Measurements from ENCODE around the gene CHST11.
"Not testable (repeated sequence)": the region's sequence is repeated elsewhere in the genome, so short reads cannot be mapped to it uniquely, and the experiment has no call there.

CHST11 gene

DNA sequence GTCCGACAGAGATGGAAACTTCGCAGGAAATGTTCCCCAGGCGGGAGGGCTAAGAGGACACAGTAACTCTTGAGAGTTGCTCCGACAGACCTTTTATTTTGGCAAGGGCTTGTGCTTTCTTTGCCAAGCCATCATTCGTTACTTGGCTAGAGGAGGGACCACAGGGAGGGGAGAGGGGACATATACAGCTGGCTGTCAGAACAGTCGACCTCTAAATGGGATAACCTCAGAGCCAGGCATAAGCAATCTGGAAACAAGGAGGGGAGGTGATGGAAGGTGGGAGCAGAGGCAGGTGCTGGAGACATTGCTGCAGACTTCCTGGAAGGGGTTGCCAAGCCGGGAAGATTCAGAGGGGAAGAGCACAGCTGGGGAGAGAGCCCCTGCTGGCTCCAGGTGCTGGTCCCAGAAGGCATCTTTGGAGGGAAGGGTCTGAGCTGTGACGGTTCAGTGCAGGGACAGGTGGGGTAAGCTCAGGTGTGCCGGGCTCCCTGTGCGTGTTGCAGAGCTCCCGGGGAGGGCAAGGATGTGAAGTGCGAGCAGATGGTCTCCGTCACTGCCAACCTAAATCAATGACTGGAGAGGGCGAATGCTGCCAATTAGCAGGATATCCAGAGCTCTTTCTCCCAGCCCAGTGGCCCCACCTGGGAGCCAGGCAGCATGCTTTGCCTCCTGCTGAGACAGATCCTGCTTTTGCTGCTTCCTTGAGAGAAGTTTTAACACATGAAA lies 50.1 kb downstream of the CHST11 start:
- DNase-seq, result no peak

DNA sequence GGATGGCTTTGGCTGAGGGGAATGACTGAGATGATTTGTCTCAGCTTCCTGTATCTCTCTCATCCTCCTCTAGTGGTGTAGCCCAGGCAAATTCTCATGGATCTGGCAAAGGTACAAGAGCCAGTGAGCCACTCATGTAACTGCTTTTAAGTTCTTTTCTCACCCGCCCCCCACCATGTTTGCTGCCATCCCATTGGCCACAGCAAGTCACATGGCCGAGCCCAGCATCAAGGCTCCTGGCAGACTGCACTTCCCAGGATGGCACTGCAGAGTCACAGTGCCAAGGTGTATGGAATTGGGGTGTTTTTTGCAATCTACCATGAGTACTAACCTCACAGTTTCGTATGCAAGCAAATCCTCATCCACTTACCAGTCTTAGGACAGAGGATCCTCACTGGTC lies 50.9 kb downstream of the CHST11 start:
- no peak for DNase-seq

DNA sequence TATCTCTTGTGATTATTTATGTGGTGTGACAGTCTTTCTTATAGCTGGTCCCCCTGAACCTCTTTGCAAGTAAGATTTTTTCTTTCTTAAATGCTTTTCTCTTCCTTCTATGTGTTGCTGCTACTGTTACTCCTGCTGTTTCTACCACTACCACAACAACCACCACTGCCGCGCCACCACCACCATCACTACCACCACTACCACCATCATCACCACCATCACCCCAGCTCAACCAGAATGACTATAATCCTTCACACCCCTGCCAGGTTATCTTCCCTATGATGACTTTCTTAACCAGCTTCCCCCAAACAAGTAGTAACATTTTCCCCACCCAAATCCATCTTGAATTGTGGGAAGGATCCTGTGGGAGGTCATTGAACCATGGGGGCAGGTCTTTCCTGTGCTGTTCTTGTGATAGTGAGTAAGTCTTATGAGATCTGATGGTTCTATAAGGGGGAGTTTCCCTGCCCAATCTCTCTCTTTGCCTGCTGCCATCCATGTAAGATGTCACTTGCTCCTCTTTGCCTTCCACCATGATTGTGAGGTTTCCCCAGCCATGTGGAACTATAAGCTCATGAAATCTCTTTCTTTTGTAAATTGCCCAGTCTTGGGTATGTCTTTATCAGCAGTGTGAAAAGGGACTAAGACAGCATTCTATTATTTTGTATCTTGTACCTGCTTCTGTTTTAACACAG lies 52.2 kb downstream of the CHST11 start:
- no peak for DNase-seq

DNA sequence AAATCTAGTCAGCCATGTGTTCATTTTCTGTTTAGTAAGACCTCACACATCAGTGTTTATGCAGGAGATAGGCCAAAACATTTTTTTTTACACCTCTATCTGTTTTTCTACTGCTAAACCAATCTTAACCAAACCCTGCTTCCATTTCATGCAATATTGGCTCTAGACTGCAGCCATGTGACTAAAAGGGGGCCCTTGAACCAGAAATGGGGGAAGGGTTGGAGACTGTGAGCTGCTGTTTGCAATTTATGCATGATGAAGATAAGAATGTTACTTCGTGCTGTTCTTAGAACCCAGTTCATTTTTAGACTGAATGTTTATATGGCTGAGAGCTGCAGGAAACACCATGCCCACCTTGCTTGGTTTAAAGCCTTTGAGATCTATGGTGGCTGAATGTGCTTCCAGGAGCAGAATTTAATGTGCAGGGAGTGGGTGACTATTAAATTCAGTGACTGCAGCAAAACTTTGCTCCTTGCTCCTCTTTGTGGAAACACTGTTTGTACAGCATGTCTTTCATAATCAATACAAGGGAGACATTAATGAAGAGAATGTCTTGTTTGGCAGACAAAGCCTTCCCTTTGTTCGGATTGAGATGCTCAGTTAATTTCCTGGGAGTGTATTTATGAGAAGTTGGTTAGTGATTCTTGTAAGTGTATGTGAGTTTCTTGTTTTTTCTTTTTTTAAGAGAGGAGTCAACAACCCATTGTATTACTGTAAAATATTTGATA lies 53.6 kb downstream of the CHST11 start:
- DNase-seq, result no peak

DNA sequence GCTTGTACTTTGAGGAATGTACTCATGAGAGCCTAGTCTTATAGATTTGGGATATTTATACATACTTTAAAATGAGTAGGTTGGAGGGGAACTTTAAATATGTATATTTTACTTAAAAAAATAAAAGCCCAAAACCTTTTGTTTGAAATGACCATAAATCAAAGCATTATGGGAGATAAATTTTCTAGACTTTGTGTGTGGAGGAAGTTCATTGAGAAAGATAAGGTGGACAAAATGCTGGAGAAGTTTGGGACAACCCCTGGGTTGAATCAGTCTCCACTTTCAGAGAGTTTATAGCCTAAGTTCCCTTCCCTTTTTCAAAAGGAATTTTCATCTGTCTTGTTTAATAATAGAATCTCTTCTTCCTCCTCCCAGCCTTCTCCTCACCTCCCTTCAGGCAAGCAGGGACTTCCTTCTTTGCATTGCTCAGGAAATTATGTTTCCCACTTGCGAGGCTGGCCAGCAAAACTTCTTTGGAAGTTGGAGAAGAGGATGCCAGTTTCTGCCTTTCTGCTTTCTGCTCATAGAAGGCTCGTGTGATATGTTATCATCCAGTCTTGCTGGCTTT lies 54.2 kb downstream of the CHST11 start:
- no peak for DNase-seq

DNA sequence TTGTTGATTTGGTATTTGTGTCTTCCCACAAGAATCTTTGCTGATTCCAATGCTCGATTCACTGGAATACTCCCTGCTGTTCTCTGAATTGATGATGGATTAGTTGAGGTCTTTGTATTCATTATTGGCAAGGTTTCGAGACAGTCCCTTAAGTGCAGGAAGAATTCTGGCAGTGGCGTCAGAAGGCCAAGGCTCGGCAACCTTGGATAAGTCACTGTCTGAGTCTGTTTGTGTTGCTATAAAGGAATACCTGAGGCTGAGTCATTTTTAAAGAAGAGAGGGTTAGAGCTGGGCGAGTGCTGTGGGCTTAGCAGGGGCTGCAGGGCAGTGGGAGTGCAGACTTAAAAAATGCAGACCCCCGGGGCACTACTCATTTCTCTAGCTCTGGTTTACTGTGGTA lies 56.9 kb downstream of the CHST11 start:
- no peak for DNase-seq

DNA sequence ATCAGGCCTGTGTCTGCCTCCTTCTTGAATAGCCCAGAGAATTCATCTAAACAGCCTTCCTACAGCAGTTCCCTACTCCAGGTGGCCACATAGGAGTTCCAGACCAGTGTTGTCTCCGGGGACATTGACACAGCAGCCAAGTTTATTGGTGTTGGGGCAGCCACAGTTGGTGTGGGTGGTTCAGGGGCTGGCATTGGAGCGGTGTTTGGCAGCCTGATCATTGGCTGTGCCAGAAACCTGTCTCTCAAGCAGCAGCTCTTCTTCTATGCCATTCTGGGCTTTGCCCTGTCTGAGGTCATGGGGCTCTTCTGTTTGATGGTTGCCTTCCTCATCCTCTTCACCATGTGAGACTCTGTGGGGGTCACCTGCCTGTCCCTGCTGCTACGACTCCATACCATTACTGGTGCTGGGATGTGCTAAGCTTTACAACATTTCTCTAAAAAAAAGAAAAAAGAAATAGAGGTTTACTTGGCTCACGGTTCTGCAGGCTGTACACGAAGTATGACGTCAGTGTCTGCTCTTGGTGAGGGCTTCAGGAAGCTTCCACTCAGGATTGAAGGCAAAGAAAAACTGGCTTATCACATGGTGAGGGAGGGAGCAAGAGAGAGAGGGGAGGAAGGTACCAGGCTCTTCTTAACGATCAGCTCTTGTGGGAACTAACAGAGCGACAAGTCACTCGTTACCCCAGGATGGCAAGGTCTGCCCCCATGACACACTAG lies 57.5 kb downstream of the CHST11 start:
- DNase-seq, result no peak

DNA sequence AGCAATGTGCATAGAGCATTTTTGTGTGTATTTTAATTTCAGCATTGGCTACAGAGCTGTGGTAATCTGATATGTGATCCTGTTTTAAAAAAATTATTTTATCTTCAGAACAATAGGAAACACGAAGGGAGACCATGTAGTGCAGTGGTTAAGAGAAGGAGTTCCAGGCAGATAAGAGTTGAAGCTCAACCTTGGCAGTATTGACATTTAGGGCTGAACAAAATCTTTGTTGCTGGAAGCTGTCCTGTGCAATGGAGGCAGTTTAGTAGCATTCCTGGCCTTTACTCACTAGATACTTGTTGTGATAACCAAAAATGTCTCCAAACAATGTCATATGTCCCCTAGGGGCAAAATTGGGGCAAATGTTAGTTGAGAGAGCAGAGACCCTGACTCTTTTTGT lies 59.2 kb downstream of the CHST11 start:
- DNase-seq, result no peak

DNA sequence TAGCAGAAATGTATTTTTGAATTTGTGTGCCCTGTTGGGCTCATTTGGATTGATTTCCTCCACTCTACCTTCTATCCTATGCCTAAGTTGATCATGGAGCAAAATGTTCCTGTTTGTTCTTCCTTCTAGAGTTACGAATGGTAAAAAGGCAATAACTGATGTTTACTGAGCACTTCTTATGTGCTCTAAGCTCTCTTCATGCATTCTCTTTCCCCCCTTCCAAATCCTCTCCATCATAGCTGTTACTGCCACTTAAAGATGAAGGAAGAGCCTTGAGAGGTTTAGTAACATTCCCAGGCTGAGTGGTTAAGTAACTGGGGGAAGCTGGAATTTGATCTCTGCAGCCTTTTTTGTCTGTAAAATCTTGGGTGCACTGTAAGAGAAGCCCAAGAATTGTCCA lies 60.1 kb downstream of the CHST11 start:
- no peak for DNase-seq

DNA sequence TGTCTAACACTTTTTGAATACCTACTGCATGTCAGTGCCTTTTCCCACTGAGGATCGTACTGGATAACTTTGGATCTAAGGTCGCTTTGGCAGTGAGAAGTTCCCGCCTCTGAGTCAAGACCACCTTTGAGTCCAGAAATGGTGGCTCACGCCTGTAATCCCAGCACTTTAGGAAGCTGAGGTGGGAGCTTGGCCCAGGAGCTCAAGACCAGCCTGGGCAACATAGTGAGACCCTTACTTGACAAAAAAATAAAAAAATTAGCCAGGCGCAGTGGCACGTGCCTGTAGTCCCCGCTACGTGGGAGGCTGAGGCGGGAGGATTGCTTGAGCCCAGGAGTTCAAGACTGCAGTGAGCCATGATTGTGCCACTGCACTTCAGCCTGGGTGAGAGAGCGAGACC lies 61.1 kb downstream of the CHST11 start:
- no peak for DNase-seq

DNA sequence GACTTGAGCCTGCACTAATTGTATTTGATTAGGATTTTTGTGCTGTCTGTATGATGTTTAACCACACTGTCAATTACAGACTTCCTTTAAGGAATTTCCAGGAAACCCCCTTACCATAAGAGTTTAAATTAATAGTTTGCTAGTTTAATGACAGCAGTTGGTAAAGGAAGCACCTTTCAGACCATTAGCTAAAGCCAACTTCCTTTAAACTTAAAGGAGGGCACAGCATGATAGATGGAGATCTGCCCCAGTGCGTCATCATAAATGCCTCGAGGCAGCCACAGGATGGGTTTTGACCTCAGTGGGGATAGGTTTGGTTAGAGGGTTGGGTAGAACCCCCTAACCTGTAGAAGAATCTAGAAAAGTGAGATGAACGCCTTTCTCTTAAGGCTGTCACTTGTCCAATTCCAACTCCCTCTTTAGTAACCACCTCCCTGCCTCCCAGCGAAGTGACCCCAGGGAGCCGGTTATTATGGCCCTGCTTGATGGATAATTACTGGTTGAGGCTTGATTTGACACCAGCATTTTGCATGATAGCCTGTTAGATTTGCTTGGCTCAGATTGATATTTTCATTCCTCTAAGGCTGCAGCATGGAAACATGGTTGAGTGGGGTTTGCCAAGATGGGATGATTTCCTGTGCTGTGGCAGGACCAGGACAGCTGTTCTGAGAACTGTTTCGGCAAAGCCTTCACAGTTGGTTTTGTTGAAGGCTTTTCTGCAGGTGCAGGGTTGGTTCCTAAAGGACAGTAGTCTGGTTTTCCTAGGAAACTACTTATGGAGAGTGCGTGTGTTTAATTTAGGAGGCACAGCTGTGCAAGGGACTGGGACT lies 62.7 kb downstream of the CHST11 start:
- DNase-seq, result no peak

DNA sequence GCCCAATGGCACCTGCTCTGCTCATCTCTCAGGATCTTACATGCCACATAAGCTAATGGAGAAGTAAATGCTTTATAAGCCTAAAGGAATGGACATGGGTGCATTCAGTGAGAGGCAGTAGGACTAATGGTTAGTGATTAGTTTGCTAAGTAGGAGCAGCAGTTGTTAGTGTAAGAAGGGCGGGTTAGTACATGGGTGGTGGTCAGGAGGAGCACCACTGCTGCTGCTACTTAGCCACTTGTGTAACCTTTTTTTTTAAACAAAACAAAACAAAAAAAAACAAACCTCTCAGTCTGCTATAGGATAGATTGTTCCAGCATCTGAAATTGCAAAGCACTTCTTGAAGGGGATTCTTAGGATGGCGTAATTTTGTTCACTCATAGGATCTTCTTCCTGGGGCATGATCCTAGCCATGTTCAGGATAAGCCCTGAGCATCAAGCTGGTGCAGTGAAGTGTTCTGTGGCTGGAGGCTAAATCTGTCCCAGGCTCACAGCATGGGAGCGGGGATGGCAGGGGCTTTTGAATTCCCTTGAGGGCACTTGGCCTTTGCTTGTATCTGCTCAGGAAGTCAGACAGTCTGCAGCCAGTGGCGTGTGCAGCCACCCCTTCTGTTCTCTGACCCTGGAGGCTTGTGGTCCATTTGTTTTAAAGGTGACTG lies 63.6 kb downstream of the CHST11 start:
- no peak for DNase-seq

DNA sequence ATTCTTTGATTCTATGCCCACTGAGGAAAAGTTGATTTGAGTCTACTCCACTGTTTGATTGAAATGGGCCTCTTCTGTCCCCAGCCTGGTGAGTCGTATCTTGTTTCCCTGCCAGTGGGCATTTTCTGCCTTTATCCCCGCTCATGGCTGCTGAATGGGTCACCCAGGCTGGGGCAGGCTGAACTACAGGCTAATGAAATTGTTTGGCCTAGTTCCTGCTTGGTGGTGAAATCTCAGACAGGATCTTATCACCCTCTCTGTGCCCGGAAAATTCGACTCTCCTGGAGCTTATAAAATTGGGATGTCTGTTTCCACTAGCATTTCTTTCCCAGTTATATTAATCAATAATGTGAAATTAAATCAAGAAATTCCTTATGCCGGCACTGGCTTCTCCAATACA lies 65.0 kb downstream of the CHST11 start:
- DNase-seq, result no peak

DNA sequence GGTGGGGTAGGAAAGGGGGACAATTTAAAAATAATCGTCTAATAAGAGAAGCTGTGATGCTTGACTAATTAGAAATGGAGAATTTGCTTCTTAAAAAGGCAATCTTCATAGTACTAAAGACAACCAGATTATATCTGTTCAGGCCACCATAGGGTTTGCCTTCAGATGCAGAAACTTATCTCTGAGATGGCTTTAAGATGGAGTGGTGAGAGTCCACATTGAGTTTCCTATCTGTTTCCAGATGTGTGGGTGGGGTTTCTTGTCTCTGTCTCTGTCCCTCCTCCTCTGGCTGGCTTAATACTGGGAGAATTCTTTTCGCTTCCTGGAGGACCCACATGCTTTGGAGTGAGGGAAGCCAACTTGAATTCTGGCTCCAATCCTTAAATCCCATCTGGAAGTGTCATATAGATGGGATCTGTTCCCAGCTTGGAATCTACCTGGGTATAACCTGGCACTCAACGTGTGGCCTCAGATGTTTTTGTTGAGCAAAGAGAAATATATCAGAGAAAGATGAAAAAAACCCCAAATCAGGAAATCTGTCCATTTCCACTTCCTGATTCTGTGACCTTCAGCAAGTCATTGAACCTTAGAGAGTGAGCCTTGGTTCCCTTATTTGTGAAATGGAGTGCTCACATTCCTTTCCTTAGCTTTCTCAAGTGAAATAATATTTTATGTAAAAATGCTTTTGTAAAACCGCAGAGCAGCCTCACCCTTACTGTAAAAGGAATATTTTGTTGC lies 66.4 kb downstream of the CHST11 start:
- no peak for DNase-seq

DNA sequence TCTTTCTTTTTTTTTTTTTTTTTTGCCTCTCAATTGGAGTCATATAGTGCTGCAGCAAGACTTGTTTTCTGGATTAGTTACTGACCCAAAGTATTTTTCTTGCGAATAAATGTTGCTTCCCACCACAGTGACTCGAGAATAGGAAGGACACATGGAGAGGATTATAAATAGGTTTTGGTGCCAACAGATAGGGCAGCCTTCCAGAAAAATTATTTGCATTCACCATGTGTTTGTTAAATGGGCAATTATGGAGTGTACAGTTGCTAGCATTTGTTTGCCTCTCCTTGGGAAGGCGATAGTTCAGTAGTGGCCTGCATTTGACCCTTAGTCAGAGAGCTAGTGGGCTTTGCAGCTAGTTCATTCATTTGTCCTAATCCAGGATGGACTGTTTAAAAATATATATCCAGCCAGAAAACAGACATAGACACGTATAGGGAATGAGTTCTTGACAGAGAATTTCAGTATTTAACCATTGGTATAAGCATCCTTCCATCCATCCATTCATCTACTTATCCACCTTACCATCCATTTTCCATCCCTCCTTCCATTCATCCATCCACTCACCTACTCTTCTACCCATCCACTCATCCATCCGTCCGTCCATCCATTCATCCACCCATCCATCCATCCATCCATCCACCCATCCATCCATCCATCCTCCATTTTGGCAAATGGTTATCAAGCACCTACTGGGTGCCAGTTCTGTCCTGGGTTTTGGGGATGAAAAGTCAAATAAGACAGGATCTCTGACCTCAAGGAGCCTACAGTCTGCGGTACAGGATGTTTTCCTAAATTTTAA lies 67.5 kb downstream of the CHST11 start:
- no peak for DNase-seq

DNA sequence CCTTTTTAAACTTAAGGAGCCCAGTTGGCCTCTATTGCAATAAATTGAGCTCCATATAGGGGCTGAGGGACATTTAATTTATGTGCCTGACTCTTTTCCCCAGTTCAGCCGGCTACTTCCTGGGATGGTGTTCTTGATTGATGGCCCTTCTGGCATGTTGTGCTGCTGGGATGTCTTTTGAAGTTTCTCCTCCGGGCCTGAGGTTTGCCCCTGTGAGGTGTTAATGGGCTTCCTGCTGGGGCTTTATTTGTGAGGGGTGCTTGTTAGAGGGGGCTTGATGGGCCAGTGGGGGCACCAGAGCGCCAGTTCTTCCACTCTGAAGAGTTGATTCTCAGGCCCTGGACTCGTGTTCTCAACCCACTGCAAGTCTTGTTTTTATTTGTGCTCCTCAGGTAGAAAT lies 69.6 kb downstream of the CHST11 start:
- DNase-seq, result no peak

DNA sequence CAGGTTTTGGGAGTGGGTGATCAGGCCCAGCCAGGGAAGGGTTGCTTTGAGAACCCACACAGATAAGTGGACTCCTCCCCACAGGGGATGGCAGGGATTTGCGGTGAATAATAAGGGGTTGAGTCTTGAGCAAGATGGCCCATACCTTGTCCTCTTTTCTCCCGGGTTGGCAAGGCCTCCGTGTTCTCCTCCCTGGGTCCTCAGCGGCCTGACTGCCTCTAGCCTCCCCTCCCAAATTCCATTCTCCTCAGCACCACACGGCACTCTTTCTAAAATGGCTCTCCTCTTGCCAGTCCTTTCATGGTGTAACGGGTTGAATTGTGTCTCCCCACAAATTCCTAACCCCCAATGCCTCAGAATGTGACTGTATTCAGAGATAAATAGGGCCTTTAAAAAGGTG lies 70.0 kb downstream of the CHST11 start:
- no peak for DNase-seq

DNA sequence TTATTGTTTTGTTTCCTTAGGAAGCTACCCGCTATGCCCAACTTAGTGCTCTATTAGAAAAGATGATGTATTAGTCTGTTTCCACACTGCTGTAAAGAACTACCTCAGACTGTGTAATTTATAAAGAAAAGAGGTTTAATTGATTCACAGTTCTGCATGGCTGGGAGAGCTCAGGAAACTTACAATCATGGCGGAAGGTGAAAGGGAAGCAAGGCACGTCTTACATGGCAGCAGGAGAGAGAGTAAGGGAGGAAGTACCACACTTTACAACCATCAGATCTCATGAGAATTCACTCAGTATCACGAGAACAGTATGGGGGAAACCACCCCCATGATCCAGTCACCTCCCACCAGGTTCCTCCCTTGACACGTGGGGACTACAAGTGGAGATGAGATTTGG lies 70.9 kb downstream of the CHST11 start:
- not testable (repeated sequence) for DNase-seq

DNA sequence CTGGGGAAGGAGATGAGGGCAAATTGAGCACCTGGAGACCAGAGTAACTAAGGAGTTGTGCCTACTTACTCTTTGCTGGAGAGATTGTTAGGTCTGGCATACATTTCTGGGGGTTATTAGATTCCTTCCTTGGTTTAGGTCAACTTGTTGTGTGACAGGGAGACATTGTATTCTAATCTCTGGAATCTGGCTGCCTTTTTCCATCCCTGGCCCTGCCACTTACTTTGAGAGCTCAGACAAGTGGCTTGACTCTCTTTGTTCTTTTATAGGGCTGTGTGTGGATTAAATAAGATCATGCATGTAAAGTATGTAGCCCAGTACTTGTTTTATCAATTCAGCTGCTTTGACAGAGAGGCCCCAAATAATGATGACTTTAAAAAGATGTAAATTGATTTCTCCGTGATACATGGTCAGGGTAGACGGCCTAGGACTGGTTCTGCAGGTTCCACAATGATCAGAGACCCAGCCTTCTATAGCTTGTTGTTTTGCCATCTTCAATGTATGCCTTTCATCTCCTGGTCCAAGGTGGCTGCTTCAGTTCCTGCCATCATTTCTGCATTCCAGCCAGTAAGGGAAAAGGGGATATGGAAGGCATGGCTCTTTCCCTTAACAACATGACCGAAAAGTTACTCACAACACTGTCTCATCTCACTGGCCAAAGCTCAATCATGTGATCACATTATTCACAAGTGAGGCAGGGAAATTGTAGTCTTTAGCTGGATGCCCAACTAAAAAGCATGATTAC lies 72.6 kb downstream of the CHST11 start:
- DNase-seq, result no peak
